ENCODE results near the gene ZNF280B.
"Not testable (repeated sequence)": the region's sequence is repeated elsewhere in the genome, so short reads cannot be mapped to it uniquely, and the experiment has no call there.

ZNF280B gene

GRCh38 chr22:22507743-22508273 is 734 bp downstream of the ZNF280B start:
- no peak for DNase-seq (ENCODE audit: low spot score)
- TF ChIP-seq, protein P1, sequence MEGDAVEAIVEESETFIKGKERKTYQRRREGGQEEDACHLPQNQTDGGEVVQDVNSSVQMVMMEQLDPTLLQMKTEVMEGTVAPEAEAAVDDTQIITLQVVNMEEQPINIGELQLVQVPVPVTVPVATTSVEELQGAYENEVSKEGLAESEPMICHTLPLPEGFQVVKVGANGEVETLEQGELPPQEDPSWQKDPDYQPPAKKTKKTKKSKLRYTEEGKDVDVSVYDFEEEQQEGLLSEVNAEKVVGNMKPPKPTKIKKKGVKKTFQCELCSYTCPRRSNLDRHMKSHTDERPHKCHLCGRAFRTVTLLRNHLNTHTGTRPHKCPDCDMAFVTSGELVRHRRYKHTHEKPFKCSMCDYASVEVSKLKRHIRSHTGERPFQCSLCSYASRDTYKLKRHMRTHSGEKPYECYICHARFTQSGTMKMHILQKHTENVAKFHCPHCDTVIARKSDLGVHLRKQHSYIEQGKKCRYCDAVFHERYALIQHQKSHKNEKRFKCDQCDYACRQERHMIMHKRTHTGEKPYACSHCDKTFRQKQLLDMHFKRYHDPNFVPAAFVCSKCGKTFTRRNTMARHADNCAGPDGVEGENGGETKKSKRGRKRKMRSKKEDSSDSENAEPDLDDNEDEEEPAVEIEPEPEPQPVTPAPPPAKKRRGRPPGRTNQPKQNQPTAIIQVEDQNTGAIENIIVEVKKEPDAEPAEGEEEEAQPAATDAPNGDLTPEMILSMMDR (IDR thresholded peaks at IDR 0.05; ENCODE audit: borderline replicate concordance, control extremely low read depth, extremely low read depth, insufficient read depth, missing control alignments), result no peak
- in situ Hi-C loops (cut with MboI; ENCODE audit: low sequenced_read_pairs, unreplicated experiment), result no loop called here

- in situ Hi-C loops (cut with MboI; ENCODE audit: low sequenced_read_pairs, unreplicated experiment), result no loop called here
- TF ChIP-seq, protein P1 (IDR thresholded peaks at IDR 0.05; ENCODE audit: borderline replicate concordance, control extremely low read depth, extremely low read depth, insufficient read depth, missing control alignments), result no peak
- DNase-seq (ENCODE audit: low spot score), result no peak
Measured at GRCh38 chr22:22506736-22507135, 1.8 kb downstream of the ZNF280B start.

GRCh38 chr22:22498267-22498666 is 10.3 kb downstream of the ZNF280B start:
- in situ Hi-C loops (cut with MboI; ENCODE audit: low sequenced_read_pairs, unreplicated experiment), result no loop called here
- TF ChIP-seq, protein P1 (IDR thresholded peaks at IDR 0.05; ENCODE audit: borderline replicate concordance, control extremely low read depth, extremely low read depth, insufficient read depth, missing control alignments), result no peak
- DNase-seq (ENCODE audit: low spot score), result no peak

- in situ Hi-C loops (cut with MboI; ENCODE audit: low sequenced_read_pairs, unreplicated experiment); DNase-seq (ENCODE audit: low spot score): not testable (repeated sequence)
Measured at GRCh38 chr22:22491589-22491988, 17.0 kb downstream of the ZNF280B start.

DNA sequence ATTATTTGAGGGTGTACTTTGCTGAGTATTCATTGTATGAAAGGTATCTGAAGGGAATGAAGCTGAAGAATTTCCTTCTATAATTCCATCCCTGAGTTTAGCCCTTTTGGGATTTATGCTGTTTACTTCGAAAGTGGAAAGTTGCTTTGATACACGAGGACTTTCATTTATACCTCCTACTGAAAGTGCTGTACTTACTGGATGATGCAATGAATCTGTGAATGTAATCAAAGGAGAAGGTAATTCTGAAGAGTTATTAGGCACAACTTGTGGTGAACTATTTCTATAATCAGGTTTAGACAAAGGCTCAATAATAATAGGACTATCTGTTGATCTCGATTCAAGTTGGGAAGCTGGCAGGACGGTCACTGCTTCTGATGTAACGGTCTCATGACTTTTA is 19.8 kb downstream of the ZNF280B start:
- in situ Hi-C loops (cut with MboI; ENCODE audit: low sequenced_read_pairs, unreplicated experiment), result no loop called here

DNA sequence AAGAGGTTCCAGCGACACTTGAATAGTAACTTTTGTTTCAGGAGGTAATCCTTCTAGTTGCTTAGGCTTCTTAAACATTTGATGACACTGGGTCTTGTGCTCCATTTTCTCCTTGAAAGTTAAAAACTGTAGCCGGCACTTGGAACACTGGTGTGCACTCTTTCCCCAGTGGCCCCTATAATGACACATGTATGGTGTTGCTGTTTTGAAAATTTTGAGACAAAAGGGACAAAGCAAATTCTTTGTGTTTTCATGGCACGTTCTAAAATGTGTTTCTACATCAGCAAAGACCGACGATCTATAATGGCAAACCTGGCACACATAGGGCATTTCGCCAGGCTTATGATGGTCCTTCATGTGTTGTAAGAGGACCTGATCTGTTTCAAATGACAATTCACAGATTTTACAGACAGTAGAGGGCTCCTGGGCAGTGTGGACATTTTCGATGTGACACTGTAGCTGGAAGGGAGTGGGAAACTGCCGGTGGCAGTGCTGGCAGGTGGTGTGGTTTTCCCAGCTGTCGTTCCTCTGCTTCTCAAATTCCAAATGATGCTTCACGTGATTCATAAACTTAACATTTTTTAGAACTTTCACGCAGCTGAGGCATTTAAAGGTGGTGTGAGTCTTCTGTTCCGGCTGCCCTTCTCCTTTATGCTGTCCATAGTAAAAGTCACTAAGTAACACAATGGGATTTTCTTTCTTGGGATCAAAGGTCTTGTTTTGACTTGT is 20.5 kb downstream of the ZNF280B start:
- TF ChIP-seq, protein P1 (IDR thresholded peaks at IDR 0.05; ENCODE audit: borderline replicate concordance, control extremely low read depth, extremely low read depth, insufficient read depth, missing control alignments), result no peak
- no peak for DNase-seq (ENCODE audit: low spot score)
- in situ Hi-C loops (cut with MboI; ENCODE audit: low sequenced_read_pairs, unreplicated experiment), result no loop called here

More for the DNA sequence above, 19.8 kb downstream of the ZNF280B start:
- TF ChIP-seq, protein P1 (IDR thresholded peaks at IDR 0.05; ENCODE audit: borderline replicate concordance, control extremely low read depth, extremely low read depth, insufficient read depth, missing control alignments), result no peak
- no peak for DNase-seq (ENCODE audit: low spot score)

DNA sequence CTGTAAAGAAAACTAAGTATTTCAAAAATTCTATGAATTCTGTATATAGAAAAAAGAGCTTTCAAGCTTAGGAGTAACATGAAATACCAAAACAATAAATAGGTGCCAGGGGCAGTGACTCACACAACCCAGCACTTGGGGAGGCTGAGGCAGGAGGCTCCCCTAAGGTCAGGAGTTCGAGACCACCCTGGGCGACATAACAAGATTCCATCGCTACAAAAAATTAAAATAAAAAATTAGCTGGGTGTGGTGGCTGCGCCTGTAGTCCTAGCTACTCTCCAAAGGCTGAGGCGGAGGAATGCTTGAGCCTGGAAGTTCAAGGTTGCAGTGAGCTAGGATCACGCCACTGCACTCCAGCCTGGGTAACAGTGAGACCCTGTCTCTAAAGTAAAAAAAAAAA is 21.5 kb downstream of the ZNF280B start:
- in situ Hi-C loops (cut with MboI; ENCODE audit: low sequenced_read_pairs, unreplicated experiment), result no loop called here
- DNase-seq (ENCODE audit: low spot score), result no peak
- TF ChIP-seq, protein P1 (IDR thresholded peaks at IDR 0.05; ENCODE audit: borderline replicate concordance, control extremely low read depth, extremely low read depth, insufficient read depth, missing control alignments), result no peak

Measured in GM13976 (cell line).